ENCODE measurements around the gene SNX13.

The SNX13 gene

DNA sequence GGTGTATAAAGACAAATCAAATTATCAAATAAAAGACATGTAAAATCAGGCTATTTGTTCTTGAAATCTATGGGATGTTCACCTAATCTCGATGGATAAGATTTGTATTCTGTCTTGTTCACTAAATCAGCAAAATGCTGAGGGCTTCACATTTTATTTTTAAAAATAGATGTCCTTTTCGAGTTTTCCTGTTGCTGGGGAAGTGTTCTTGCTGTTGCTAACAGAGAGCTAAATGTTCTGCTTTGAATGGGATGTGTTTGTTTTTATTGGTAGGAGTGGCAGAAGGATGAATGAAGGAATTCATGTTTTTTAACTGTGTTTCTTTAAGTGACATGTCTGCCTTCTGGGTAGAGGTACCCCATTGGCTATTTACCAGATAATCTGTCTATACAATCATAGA lies 7.3 kb upstream of the SNX13 start:
- no peak for DNase-seq (ENCODE audit: low spot score)

DNA sequence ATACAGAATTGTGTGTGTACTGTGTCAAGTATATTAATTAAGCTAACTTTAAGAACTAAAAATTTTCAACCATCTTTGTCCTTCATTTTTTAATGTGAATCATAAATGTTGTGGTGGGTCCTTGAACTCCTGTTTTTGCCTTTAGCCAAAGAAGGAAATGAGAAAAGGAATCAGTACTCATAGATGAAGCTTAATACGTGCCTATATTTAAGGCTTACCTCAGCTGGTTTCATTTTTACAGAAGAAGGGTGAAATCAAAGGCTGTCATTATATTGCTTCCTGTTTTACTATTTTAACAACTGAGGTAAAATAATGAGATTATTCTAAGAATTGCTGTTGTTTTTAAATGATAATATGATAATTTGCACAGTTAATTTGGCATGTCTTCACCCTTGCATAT lies 6.3 kb upstream of the SNX13 start:
- DNase-seq (ENCODE audit: low spot score): no peak

DNA sequence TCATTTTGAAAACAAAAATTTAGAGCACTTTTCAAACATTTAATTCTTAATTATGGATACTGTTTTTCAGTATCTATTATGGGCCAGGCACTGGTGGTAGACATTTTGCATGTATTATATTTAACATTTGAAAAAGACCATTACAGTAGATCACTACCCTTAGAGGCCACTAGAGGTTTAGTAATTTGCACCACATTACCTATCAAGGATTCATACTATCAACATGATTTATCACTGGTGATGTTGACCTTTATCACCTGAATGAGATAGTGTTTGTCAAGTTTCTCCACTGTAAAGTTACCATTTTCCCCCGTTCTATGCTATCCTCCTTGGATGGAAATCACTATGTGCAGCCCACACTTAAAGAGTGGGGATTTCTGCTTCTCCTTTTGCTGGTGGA lies 4.4 kb upstream of the SNX13 start:
- DNase-seq (ENCODE audit: low spot score): no peak

DNA sequence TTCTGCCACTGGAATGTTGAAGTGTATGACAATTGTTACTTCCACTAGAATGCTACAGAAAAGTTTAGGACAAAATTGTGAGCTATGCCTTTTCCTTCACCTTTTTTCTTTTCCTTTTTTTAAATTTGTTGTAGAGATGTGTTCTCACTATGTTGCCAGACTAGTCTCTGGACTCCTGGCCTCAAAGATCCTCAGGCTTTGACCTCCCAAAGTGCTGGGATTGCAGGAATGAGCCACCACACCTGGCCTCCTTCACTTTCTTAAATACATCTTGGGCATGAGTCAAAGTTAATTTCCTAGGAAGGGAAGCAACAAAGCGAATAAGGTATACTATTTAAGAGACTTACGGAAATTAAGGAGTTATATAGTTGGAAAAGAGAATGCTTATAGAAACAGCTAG lies 2.7 kb upstream of the SNX13 start:
- no peak for DNase-seq (ENCODE audit: low spot score)

DNA sequence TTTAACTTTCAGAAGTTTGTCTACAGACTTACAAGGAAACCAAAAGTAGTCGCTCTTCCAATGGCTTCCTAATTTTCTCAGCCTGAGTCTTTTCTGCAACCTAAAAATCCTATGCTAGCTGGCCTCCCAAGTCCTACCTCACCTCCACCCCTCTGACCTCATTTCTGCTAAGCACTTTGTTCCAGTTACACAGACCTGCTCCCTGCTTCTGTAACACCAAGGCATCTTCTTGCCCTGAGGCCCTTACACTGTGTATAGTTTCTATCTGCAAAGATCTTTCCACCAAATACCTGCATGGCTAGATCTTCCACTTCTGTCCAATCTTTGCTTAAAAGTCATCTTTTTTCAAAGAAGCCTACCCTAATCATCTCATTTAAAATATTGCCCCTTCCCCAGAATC lies 1.9 kb upstream of the SNX13 start:
- no peak for DNase-seq (ENCODE audit: low spot score)

DNA sequence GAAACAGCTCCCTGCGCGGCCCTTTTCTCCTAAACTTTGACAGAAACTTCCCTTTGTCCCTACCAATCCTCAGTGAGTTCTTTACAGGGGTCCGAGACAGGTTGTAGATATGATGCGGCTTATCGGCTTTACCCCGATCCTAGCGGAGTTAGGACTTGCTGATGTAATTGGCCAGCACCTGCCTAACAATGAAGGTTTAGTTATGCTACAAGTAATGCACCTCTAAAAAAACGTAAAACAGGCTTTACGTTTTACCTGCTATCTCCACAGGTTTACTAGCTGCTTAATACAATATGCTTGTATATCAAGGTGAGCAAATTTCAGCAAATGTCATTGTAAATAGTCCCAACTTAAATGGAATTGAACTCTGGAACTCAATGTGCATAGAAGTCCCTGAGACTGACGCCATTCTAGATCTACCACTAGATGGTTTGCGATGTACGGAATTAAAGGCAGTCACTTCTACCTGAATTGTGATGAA lies 697 bp upstream of the SNX13 start:
- DNase-seq (ENCODE audit: low spot score): peak; percentile 57

DNA sequence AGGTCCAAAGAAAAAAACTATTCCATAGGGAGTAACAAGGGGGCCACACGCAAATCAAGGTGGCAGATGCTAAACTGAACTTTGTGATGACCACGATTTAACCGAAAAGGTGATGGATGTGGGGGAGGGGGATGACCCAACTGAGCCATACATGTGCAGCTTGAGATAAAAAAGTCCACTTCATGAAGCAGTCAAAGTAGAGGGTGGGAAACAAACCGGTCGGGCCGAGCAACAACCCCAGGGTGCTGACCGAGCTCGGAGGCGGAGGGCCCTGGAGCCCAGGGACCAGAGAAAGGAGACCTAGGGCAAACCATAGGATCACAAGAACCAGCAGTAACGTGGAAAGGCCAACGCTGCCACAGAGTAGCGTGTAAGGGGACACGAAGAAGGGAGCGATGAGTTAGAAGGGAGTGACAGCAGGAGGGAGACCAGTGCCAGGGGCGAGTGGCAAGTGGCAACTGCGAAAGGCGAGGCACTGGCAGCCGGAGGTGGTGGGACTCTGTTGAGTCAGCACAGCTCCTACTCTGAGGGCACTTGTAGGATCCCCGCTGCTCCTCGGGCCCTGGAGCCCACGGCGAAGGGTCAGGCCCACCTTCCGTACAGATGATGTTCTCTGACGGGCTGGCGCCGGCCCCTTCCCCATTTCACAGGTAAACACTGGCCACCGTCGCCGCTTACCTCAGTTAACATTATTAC lies 540 bp downstream of the SNX13 start:
- DNase-seq (ENCODE audit: low spot score): peak; percentile 57

DNA sequence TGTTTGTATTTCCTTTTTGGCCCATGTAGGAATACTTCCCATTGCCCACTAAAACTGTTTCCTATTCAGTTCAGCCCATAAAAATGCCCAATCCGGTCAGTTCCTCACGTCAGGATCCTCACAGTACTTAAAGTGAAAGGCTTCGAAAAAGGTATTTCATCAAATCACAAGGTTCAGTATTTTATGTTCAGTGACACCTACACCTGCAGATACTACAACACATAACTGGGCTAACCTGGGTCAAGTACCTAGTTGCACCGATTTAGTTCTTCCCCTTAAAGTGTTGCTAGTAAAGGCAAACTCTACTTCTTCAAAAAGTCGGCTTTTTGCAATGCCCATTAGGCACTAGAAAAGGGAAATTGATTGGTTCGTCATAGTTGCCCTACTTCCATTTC lies 1.1 kb downstream of the SNX13 start:
- peak; percentile 28 for DNase-seq (ENCODE audit: low spot score)

DNA sequence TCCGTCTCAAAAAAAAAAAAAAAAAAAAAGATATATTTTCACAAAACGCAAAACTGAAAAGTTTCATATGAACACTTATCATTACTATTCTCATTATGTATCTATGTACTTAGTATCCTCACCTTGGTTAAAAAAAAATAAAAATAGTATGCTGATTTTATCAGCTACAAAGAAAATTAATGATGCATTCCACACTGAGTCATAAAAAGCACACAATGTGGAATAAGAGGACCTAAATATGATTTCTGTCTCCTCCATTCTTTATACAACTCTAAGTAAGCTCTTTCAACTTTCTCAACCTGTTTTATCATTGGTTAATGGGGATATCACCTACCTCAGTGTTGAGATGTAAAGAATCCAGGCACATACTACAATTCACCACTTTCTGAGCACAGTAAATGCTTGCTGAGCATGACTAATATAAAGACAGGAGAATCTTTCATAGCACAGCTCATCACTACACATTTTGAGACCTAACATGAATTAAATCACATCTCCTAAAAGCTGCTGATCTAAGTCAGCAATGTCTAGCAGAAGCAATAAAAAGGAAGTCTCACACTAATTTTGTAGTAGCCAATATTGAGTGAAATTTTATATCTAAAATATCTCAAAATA lies 2.7 kb downstream of the SNX13 start:
- DNase-seq (ENCODE audit: low spot score): no peak

DNA sequence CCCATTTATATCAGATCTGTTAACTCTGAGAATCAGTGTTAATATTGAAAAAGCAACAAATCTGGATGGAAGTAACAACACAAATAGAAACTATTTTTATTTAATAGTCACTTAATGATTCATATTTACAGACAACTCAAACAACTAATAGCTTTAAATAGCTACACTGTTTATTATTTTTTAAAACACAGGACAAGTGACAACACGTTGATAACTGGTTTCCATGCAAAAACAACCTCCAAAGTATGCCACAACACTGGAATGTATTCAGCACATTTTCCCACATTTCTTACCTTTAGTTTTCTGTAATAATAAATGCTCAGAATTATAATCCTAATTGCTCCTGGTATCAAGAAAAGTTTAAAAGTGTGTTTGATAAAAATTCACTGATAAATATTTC lies 4.0 kb downstream of the SNX13 start:
- no peak for DNase-seq (ENCODE audit: low spot score)

DNA sequence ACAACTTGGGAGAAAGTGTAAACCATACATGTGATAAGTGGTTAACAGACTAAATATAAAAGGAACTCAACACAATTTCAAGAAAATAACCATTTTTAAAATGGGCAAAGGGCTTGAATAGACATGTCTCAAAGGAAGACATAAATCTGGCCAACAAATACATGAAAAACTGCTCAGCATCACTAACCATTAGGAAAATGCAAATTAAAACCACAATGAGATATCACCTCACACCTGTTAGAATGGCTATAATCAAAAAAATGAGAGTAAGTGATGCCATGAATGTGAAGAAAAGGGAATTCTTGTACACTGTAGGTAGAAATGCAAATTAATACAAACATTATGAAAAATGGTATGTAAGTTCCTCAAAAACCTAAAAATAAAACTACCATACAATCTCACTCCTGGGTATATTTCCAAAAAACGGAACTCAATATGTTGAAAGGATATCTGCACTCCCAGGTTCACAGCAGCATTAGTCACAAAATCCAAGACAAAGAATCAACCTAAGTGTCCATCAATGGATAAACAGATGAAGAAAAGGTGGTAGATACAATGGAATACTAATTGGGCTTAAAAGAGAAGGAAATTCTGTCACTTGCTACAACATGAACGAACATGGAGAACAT lies 5.6 kb downstream of the SNX13 start:
- no peak for DNase-seq (ENCODE audit: low spot score)

DNA sequence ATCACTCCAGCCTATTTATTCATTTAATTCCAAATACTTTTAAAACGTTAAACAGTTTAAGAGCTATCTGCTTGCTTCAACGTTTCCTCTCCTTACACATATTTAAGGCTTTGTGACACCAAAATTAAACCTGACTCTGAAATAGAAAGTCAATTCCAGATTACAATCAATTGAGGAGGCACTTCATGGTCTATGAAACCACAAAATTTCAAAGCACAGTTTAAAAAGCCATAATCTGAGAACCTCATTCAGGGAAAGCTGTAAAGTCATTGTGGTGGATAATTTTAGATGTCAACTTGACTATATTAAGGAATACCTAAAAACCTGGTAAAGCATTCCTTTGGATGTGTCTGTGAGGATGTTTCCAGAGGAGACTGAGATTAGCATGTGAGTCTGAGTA lies 6.2 kb downstream of the SNX13 start:
- no peak for DNase-seq (ENCODE audit: low spot score)

DNA sequence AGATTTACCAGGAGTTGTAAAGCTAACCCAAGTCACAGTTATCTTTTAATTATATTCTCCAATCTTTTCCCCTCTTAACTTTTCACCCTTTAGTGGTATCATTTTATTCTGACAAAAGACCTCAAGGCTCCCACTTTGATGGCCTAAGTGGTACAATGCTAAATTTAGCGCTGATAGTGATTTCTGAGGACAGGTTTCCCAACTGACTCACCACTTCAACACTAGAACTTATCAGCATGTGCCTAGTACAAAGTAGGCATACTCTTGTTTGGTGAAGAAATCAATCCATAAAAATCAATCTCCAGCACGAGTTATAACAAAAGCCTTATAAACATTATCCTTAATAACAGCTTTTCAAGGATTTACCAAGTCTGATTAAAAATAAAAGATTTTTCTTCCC lies 7.5 kb downstream of the SNX13 start:
- DNase-seq (ENCODE audit: low spot score): no peak

DNA sequence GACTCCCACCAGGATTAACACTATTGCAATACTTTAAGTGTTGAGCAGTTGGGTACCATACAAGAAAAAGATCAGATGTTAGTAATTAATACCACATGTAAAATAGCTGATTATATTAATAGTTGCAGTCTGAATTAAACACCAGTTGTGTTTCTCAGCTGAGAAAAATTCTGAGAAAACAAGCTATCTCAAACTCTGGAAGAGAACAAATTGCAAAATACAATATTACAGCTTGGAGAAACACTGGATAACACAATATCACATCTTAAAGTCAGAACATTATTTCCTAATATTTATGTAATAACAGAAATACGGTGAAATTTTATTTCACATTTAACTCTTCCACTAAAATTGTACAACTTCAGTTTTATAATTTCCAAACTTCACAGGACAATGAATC lies 9.2 kb downstream of the SNX13 start:
- no peak for DNase-seq (ENCODE audit: low spot score)

DNA sequence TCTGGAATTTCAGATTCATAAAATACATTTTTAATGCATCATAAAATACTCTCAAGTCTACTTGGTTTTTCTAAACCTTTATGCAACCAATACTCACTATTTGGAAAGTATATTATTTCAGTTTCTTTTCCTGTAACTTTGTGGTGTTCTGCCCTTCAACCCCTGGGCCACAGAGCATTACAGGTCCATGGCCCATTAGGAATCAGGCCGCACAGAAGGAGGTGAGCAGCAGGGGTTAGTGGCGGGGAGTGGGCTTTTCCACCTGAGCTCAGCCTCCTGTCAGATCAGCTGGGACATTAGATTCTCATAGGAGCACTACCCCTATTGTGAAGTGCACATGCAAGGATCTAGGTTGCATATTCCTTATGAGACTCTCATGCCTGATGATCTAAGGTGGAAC lies 9.7 kb downstream of the SNX13 start:
- DNase-seq (ENCODE audit: low spot score): no peak

DNA sequence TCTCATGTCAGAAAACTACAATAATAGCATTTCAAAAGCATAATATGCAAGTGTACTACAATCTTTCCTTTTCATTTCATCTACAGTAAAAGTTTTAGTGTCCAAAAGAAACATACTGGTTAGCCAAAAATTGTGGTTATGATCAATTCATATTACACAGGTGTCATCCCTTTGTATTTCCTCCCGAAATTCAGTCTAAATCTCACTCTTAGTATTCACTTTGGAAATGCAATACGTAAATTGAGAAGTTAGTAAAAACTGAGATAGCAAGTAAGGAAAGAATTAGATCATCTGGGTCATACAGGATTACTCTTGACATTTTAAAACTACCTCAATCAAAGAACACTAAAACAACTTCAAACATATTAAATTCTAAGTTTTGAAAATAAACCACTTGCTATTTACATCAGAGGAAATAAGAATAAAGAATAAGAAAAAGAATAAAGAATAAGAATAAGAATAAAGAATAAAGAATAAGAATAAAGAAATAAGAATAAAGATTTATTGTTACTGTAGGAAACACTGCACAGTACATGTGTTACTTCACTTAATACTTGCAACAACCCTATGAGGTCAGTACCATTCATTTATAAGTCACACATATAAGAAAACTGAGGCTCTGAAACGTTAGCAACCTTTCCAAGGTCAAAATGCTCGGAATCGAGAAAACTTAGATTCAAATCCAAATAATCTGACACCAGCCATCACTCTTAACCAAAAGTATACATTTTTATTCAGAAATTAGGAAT lies 10.5 kb downstream of the SNX13 start:
- no peak for DNase-seq (ENCODE audit: low spot score)

DNA sequence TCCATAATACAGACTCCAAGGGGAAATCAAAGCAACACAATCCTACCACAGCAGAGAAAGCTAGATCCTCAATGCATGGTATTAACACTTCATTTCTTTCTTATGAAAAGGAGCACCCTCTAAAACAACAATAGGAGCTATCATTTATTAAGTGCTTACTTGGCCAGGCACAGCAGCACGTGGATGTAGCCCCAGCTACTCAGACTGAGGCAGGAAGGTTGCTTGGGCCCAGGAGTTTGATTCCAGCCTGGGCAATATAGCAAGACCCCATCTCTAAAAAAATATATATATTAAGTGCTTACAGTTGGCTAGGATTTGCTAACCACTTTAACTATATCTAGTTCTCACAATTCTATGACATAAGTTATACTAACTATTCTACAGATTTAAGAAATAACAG lies 12.2 kb downstream of the SNX13 start:
- DNase-seq (ENCODE audit: low spot score): no peak

DNA sequence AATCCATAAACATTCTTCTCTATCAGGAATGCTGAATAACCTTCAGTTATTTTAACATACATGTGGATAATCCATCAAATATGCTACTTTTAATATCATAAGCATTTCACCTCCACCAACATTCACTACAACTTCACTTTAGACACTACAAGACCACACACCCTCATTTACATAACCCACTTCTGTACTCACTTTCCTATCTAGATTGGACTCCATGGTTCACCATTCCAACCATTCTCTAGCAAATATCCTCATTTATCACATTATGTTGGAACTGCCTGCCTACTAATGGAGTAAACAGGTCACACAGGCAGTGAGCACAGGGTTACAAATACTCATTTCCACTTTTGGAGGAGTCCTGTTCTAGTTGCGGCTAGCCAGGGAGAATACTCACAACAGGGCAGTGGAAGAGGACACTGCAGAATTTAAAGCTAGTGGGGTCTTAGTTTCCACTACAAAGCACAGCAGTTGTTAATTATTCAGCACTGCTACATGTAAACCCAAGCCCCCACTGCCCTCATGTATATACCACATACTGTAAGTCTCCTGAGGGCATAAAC lies 18.4 kb downstream of the SNX13 start:
- no peak for DNase-seq (ENCODE audit: low spot score)

DNA sequence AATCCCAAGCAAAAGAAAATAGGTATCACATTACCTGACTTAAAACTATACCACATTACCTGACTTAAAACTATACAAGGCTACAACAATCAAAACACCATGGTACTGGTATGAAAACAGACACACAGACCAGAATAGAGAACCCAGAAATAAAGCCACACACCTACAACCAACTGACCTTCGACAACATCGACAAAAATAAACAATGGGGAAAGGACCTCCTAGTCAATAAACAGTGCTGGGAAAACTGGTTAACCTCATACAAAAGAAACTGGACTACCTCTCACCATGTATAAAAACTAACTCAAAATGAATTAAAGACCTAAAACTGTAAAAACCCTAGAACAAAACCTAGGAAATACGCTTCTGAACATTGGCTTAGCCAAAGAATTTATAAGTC lies 22.5 kb downstream of the SNX13 start:
- no peak for DNase-seq (ENCODE audit: low spot score)

DNA sequence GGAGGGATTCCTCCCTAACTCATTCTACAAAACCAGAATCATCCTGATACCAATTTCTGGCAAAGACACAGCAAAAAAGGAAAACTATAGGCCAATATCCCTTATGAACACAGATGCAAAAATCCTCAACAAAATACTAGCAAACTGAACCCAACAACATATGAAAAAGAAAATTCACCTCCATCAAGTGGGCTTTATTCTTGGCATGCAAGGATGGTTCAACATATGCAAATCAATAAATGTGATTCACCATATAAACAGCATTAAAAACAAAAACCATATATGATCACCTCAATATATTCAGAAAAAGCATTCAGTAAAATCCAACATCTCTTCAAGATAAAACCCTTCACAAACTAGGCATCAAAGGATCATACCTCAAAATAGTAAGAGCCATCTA lies 23.5 kb downstream of the SNX13 start:
- no peak for DNase-seq (ENCODE audit: low spot score)

DNA sequence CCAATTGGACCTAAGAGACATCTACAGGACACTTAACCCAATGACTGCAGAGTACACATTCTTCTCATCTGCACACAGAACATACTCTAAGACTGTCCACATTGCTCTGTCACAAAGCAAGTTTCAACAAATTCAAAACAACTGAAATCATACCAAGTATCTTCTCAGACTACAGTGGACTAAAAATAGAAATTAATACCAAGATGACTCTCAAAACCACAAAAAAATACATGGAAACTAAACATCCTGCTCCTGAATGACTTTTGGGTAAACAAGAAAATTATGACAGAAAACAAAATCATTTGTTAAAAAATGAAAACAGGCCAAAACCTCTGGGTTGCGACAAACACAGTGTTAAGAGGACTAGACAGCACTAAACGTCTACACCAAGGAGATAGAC lies 24.5 kb downstream of the SNX13 start:
- DNase-seq (ENCODE audit: low spot score): no peak

DNA sequence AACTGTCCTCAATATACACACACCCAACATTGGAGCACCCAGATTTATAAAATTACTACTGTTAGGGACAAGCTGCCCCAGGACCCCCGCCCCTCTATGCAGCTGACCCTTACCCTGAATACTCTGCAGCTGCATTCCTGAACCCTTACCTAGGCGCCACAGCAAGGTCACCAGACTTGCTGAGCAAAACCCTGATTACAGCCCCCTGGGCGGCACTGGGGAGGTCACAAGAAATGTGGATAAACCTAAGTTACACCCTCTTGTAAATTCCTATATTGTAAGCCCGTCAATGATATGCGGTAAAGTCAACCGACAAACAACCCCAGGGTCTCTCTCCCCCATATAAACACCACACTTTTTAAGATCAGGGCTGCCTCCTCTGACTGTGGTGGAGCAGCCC lies 25.1 kb downstream of the SNX13 start:
- no peak for DNase-seq (ENCODE audit: low spot score)

DNA sequence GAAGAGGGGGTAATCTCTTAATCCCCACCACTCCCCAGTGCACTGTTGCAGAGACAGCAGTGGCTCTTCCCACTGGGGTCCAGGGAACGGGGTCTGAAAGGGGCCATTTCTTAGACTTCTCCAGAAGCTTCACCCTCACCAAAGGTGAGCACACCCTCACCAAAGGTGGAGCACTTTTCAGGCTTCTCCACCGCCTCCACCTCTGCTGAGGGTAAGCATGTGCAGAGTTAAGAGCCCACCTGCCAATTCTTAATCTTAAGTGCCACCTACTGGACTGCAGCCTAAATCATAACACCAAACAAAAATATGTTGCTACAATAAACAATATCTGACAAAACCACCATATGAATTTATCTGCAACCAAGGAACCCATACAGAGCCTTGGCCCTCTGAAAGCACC lies 27.0 kb downstream of the SNX13 start:
- DNase-seq (ENCODE audit: low spot score): no peak
